GM23248 (cell line): ENCODE results near the gene LIN54. TPM values are rescaled to one million over a fixed set of nuclear protein-coding genes. Genes with fewer than 3 reads are reported as not detected.

Experiments
- DNase-seq: peaks from one replicate; pipeline ENCODE4 v3.0.0-alpha.2; 2015
- H2AFZ ChIP-seq: fragments of 200-600 bp; sonication (generic); 2 replicates; pipeline ENCODE4 v1.6.1; 2016; ENCODE audit warnings: antibody characterized with exemption
- H3F3A ChIP-seq: fragments of 200-600 bp; sonication (generic); 2 replicates; pipeline ENCODE4 v1.6.1; 2016; ENCODE audit warnings: mild to moderate bottlenecking, antibody characterized with exemption, mixed run types; ENCODE audit not compliant: insufficient read depth
- H3K27ac ChIP-seq: fragments of 200-600 bp; sonication (generic); 2 replicates; pipeline ENCODE4 v1.5.1; 2016; ENCODE audit warnings: mild to moderate bottlenecking
- H3K27me3 ChIP-seq: fragments of 200-600 bp; sonication (generic); replicated peaks from 2 replicates; pipeline ENCODE4 v1.6.1; 2016; ENCODE audit warnings: mild to moderate bottlenecking; ENCODE audit not compliant: insufficient read depth
- H3K36me3 ChIP-seq: fragments of 200-600 bp; sonication (generic); 2 replicates; pipeline ENCODE4 v1.6.1; 2016; ENCODE audit warnings: low read depth, mild to moderate bottlenecking
- H3K4me1 ChIP-seq: fragments of 200-600 bp; sonication (generic); 2 replicates; pipeline ENCODE4 v1.6.1; 2016; ENCODE audit warnings: mild to moderate bottlenecking; ENCODE audit not compliant: insufficient read depth
- H3K4me2 ChIP-seq: fragments of 200-600 bp; sonication (generic); one replicate; pipeline ENCODE4 v1.6.1; 2016; ENCODE audit warnings: mild to moderate bottlenecking; ENCODE audit not compliant: unreplicated experiment
- H3K4me3 ChIP-seq: fragments of 200-600 bp; sonication (generic); 2 replicates; pipeline ENCODE4 v1.5.1; 2016; ENCODE audit warnings: mild to moderate bottlenecking
- H3K79me2 ChIP-seq: fragments of 200-600 bp; sonication (generic); 2 replicates; pipeline ENCODE4 v1.6.1; 2016; ENCODE audit warnings: mild to moderate bottlenecking; ENCODE audit not compliant: insufficient read depth
- H3K9ac ChIP-seq: fragments of 200-600 bp; sonication (generic); 2 replicates; pipeline ENCODE4 v1.6.1; 2016; ENCODE audit warnings: mild to moderate bottlenecking
- H3K9me2 ChIP-seq: fragments of 200-600 bp; sonication (generic); 2 replicates; pipeline ENCODE4 v1.6.1; 2016; ENCODE audit warnings: mixed run types, mild to moderate bottlenecking, moderate library complexity; ENCODE audit not compliant: insufficient read depth
- H3K9me3 ChIP-seq: fragments of 200-600 bp; sonication (generic); one replicate; pipeline ENCODE4 v1.6.1; 2017; ENCODE audit warnings: low read depth
- H4K20me1 ChIP-seq: fragments of 200-600 bp; sonication (generic); 2 replicates; pipeline ENCODE4 v1.6.0; 2016; ENCODE audit not compliant: insufficient read depth
- EZH2 ChIP-seq: fragments of 200-600 bp; sonication (generic); IDR thresholded peaks from 2 replicates; pipeline ENCODE4 v1.6.1; 2018; ENCODE audit warnings: antibody characterized with exemption, mild to moderate bottlenecking; ENCODE audit not compliant: insufficient read depth, poor library complexity, severe bottlenecking
- EZH2phosphoT487 ChIP-seq: fragments of 200-600 bp; sonication (generic); IDR thresholded peaks from 2 replicates; pipeline ENCODE4 v1.6.1; 2018; ENCODE audit warnings: antibody characterized with exemption, moderate library complexity, mild to moderate bottlenecking, low read depth; ENCODE audit not compliant: insufficient read depth
- WGBS, 2 experiments: methylation state at CpG; one replicate each; pipeline ENCODE4 v1.1.6; 2015 to 2017; ENCODE audit warnings: low lambda C conversion rate in 2 of 2, low coverage in 1 of 2; ENCODE audit errors: missing lambda C conversion rate in 2 of 2; 5-methylcytosine and 5-hydroxymethylcytosine counted together
- in situ Hi-C: fragments of 300-500 bp; cut with MboI; formaldehyde crosslinking; loops from 2 replicates; pipeline ENCODE4 v1.15.0; 2020
- polyA plus RNA-seq: library from polyadenylated mRNA; unstranded; fragments of >200 nt; fragmentation: Nextera tagmentation; extraction: Ambion mirVana; gene quantifications from 2 replicates; pipeline ENCODE4 v1.2.1, GENCODE V29; 2016
- total RNA-seq: library from RNA; depleted of rRNA; stranded (reverse); fragments of >200 nt; shearing (Covaris generic); gene quantifications from 2 replicates; pipeline ENCODE4 v1.2.3, GENCODE V29; 2014

Gene LIN54
- total and polyA plus RNA-seq, 2 experiments from 2014 or later: 6.4 to 13.3 TPM

GRCh38 chr4:82939414-82939813 lies 71.2 kb downstream of the LIN54 start:
- Histone ChIP-seq H3K36me3 (peaks cover 18% of the 10 kb centered on the region), H3K79me2 (no peaks in the 10 kb centered on the region), H3K9me2 (no peaks in the 10 kb centered on the region), H3K9me3 (no peaks in the 10 kb centered on the region), H2AFZ (no peak overlapping the region), H3K4me1 (no peaks in the 10 kb centered on the region), H3F3A (no peaks in the 10 kb centered on the region), H3K9ac (no peak overlapping the region), H4K20me1 (no peaks in the 10 kb centered on the region), H3K4me3 (no peak overlapping the region), H3K27ac (no peak overlapping the region), H3K27me3 (no peaks in the 10 kb centered on the region), H3K4me2 (no peak overlapping the region)
- 98 to 100% methylated on average over 2 of the region's 2 CpGs for WGBS, 2 experiments
- TF ChIP-seq EZH2phosphoT487 (no peak), EZH2 (no peak)
- in situ Hi-C loops: no loop called here
- DNase-seq: no peak

DNA sequence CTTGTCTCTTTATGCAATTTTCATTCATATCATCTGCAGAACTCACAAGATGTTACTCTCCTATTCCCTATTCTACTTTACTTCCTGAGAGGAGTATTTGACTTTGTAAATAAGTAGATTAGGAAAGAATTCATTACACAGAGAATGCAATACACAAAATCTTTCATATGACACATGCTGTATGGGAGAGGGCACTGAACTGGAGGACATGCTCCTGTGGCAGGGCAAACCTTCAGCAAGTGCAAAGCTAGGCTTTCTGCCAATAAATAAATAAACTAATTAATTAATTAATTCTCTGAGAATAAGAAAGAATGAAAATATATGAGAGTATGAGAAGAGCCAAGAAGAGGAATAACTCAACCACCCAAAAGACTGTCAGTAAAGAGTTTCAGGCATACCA lies 76.2 kb downstream of the LIN54 start:
- no peaks in the 10 kb centered on the region for H3K27me3 ChIP-seq
- no peak overlapping the region for H3K4me2 ChIP-seq
- H3K27ac ChIP-seq: no peak overlapping the region
- no peak for DNase-seq
- H3K9me3 ChIP-seq: no peaks in the 10 kb centered on the region
- TF ChIP-seq EZH2 (no peak), EZH2phosphoT487 (no peak)
- H3K4me1 ChIP-seq: no peaks in the 10 kb centered on the region
- H3K79me2 ChIP-seq: no peaks in the 10 kb centered on the region
- H3K9me2 ChIP-seq: no peaks in the 10 kb centered on the region
- in situ Hi-C loops: no loop called here
- H3K36me3 ChIP-seq: peaks cover 26% of the 10 kb centered on the region
- no peak overlapping the region for H3K9ac ChIP-seq
- H2AFZ ChIP-seq: no peak overlapping the region
- no peaks in the 10 kb centered on the region for H3F3A ChIP-seq
- H4K20me1 ChIP-seq: no peaks in the 10 kb centered on the region
- no peak overlapping the region for H3K4me3 ChIP-seq

- Histone ChIP-seq H2AFZ (no peak overlapping the region), H3K9me3 (no peaks in the 10 kb centered on the region), H3K27me3 (no peaks in the 10 kb centered on the region), H3K4me3 (no peak overlapping the region), H3K27ac (no peak overlapping the region), H3K36me3 (peaks cover 9% of the 10 kb centered on the region), H3K9me2 (no peaks in the 10 kb centered on the region), H4K20me1 (no peaks in the 10 kb centered on the region), H3K4me2 (no peak overlapping the region), H3K9ac (no peak overlapping the region), H3K79me2 (no peaks in the 10 kb centered on the region), H3F3A (no peaks in the 10 kb centered on the region), H3K4me1 (no peaks in the 10 kb centered on the region)
- TF ChIP-seq EZH2 (no peak), EZH2phosphoT487 (no peak)
- in situ Hi-C loops: no loop called here
- no peak for DNase-seq
- WGBS, 2 experiments: 94 to 98% methylated on average over 5 of the region's 5 CpGs
These were observed 79.5 kb downstream of the LIN54 start for GRCh38 chr4:82930848-82931755.

DNA sequence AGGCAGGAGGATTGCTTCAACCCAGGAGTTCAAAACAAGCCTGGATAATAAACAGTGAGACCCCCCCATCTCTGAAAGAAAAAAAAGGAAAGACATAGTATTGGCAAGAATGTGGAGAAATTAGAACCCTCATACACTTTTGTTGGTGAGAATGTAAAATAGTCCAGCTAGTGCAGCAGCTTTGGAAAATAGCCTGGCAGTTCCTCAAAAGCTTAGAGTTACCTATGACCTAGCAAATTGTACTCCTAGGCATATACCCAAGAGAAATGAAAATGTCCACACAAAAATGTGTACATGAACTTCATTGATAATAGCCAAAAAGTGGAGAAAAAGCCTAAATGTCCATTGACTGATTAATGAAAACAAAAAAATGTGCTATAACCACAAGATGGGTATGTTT lies 88.8 kb downstream of the LIN54 start:
- H3K27ac ChIP-seq: no peak overlapping the region
- H3K36me3 ChIP-seq: 0 out of 2 replicates have a peak, but pooled peaks cover 7% of the 10 kb centered on the region
- no peak overlapping the region for H3K9ac ChIP-seq
- H3K4me2 ChIP-seq: no peak overlapping the region
- H3K9me3 ChIP-seq: no peaks in the 10 kb centered on the region
- H3F3A ChIP-seq: no peaks in the 10 kb centered on the region; the same call in 1 of the 2 replicates
- H4K20me1 ChIP-seq: no peaks in the 10 kb centered on the region
- no peaks in the 10 kb centered on the region for H3K27me3 ChIP-seq
- no peak overlapping the region for H3K4me3 ChIP-seq
- no peaks in the 10 kb centered on the region for H3K79me2 ChIP-seq
- in situ Hi-C loops: no loop called here
- no peak overlapping the region for H2AFZ ChIP-seq
- TF ChIP-seq EZH2 (no peak), EZH2phosphoT487 (no peak)
- no peak for DNase-seq
- no peaks in the 10 kb centered on the region for H3K4me1 ChIP-seq
- no peaks in the 10 kb centered on the region for H3K9me2 ChIP-seq
